IgD-negative memory B cell (primary cell): ENCODE measurements around the gene PIBF1. TPM values are rescaled to one million over a fixed set of nuclear protein-coding genes. Genes with fewer than 3 reads are reported as not detected.
"Not testable (repeated sequence)": the region's sequence is repeated elsewhere in the genome, so short reads cannot be mapped to it uniquely, and the experiment has no call there.

Experiments
- H3K27ac Mint-ChIP-seq, 3 donors: one replicate each; pipeline ENCODE4 v1.8.0; 2020 to 2022; ENCODE audit warnings: mild to moderate bottlenecking in 3 of 3, mixed read lengths in 3 of 3, moderate library complexity in 1 of 3
- H3K27me3 Mint-ChIP-seq: one replicate; pipeline ENCODE4 v1.8.0; 2021; ENCODE audit warnings: mixed read lengths
- H3K36me3 Mint-ChIP-seq: one replicate; pipeline ENCODE4 v1.8.0; 2020; ENCODE audit warnings: mild to moderate bottlenecking, mixed read lengths
- H3K4me1 Mint-ChIP-seq, 3 donors: one replicate each; pipeline ENCODE4 v1.8.0; 2020 to 2022; ENCODE audit warnings: mixed read lengths in 3 of 3, mild to moderate bottlenecking in 1 of 3
- H3K4me3 Mint-ChIP-seq, 4 donors: one replicate each; pipeline ENCODE4 v1.8.0; 2020 to 2022; ENCODE audit warnings: mild to moderate bottlenecking in 4 of 4, mixed read lengths in 4 of 4, moderate library complexity in 3 of 4
- H3K9me3 Mint-ChIP-seq, 3 donors: one replicate each; pipeline ENCODE4 v1.8.0; 2020 to 2021; ENCODE audit warnings: mixed read lengths in 3 of 3, mild to moderate bottlenecking in 1 of 3
- polyA plus RNA-seq: library from polyadenylated mRNA; unstranded; fragments of 300-500 nt; fragmentation: Illumina TruSeq; gene quantifications from one replicate; pipeline ENCODE4 v1.2.3, GENCODE V29; 2021

Gene PIBF1
- polyA plus RNA-seq, 1 donor from 2014 or later = 15.0 TPM

GRCh38 chr13:72798817-72799216, 16.9 kb downstream of the PIBF1 start:
- peaks cover 9% of the 10 kb centered on the region for H3K36me3 Mint-ChIP-seq
- H3K4me1 Mint-ChIP-seq = peaks cover 0 to 4% (median 3%) of the 10 kb centered on the region in 3 donors
- peaks cover 0 to 4% (median 0%) of the 10 kb centered on the region in 3 donors for H3K9me3 Mint-ChIP-seq
- H3K4me3 Mint-ChIP-seq = no peak overlapping the region
- H3K27ac Mint-ChIP-seq = no peak overlapping the region
- H3K27me3 Mint-ChIP-seq = no peaks in the 10 kb centered on the region

GRCh38 chr13:72804301-72804700, 22.4 kb downstream of the PIBF1 start:
- Mint-ChIP-seq H3K9me3 (peaks cover 0 to 3% (median 0%) of the 10 kb centered on the region in 3 donors), H3K4me3 (no peak overlapping the region), H3K4me1 (no peaks in the 10 kb centered on the region), H3K36me3 (peaks cover 9% of the 10 kb centered on the region), H3K27me3 (no peaks in the 10 kb centered on the region), H3K27ac (no peak overlapping the region)

GRCh38 chr13:72805676-72806346, 23.9 kb downstream of the PIBF1 start:
- H3K27ac Mint-ChIP-seq = peak overlapping the region in 1 of 3 donors; percentile 10
- H3K27me3 Mint-ChIP-seq = no peaks in the 10 kb centered on the region

GRCh38 chr13:72806514-72806913, 24.6 kb downstream of the PIBF1 start:
- H3K4me3 Mint-ChIP-seq, H3K27ac Mint-ChIP-seq, H3K4me1 Mint-ChIP-seq, H3K27me3 Mint-ChIP-seq, H3K9me3 Mint-ChIP-seq, H3K36me3 Mint-ChIP-seq: not testable (repeated sequence)

More at GRCh38 chr13:72805676-72806346, 23.9 kb downstream of the PIBF1 start:
- no peak overlapping the region for H3K4me3 Mint-ChIP-seq
- H3K36me3 Mint-ChIP-seq = peaks cover 8% of the 10 kb centered on the region
- H3K9me3 Mint-ChIP-seq = peaks cover 0 to 3% (median 0%) of the 10 kb centered on the region in 3 donors
- no peaks in the 10 kb centered on the region for H3K4me1 Mint-ChIP-seq

GRCh38 chr13:72808917-72809500, 27.1 kb downstream of the PIBF1 start:
- no peaks in the 10 kb centered on the region for H3K27me3 Mint-ChIP-seq
- H3K4me1 Mint-ChIP-seq = no peaks in the 10 kb centered on the region
- peaks cover 11% of the 10 kb centered on the region for H3K36me3 Mint-ChIP-seq
- H3K4me3 Mint-ChIP-seq = no peak overlapping the region
- peaks cover 0 to 3% (median 0%) of the 10 kb centered on the region in 3 donors for H3K9me3 Mint-ChIP-seq
- H3K27ac Mint-ChIP-seq = no peak overlapping the region

GRCh38 chr13:72820156-72820897, 38.4 kb downstream of the PIBF1 start:
- Mint-ChIP-seq H3K27me3 (no peaks in the 10 kb centered on the region), H3K9me3 (no peaks in the 10 kb centered on the region), H3K36me3 (peaks cover 9% of the 10 kb centered on the region), H3K4me3 (no peak overlapping the region), H3K4me1 (no peaks in the 10 kb centered on the region), H3K27ac (no peak overlapping the region)

- H3K27me3 Mint-ChIP-seq = no peaks in the 10 kb centered on the region
- no peaks in the 10 kb centered on the region for H3K4me1 Mint-ChIP-seq
- no peak overlapping the region for H3K27ac Mint-ChIP-seq
- no peak overlapping the region for H3K4me3 Mint-ChIP-seq
- H3K9me3 Mint-ChIP-seq = no peaks in the 10 kb centered on the region
- H3K36me3 Mint-ChIP-seq = peaks cover 8% of the 10 kb centered on the region
Observed at GRCh38 chr13:72820898-72821279, 39.0 kb downstream of the PIBF1 start.

GRCh38 chr13:72823081-72823480, 41.1 kb downstream of the PIBF1 start:
- Mint-ChIP-seq H3K27ac (no peak overlapping the region), H3K9me3 (no peaks in the 10 kb centered on the region), H3K36me3 (peaks cover 11% of the 10 kb centered on the region), H3K4me3 (no peak overlapping the region), H3K4me1 (peaks cover 0 to 2% (median 0%) of the 10 kb centered on the region in 3 donors), H3K27me3 (no peaks in the 10 kb centered on the region)

GRCh38 chr13:72823724-72824123, 41.8 kb downstream of the PIBF1 start:
- Mint-ChIP-seq H3K4me3 (no peak overlapping the region), H3K27ac (no peak overlapping the region), H3K27me3 (no peaks in the 10 kb centered on the region), H3K9me3 (no peaks in the 10 kb centered on the region), H3K36me3 (peaks cover 14% of the 10 kb centered on the region), H3K4me1 (peaks cover 0 to 2% (median 0%) of the 10 kb centered on the region in 3 donors)

GRCh38 chr13:72834601-72835000, 52.7 kb downstream of the PIBF1 start:
- Mint-ChIP-seq H3K4me1 (peaks cover 3 to 12% (median 11%) of the 10 kb centered on the region in 3 donors), H3K27me3 (no peaks in the 10 kb centered on the region), H3K4me3 (no peak overlapping the region), H3K27ac (no peak overlapping the region), H3K36me3 (peaks cover 15% of the 10 kb centered on the region), H3K9me3 (no peaks in the 10 kb centered on the region)

- Mint-ChIP-seq H3K27ac (no peak overlapping the region), H3K4me1 (no peaks in the 10 kb centered on the region), H3K4me3 (no peak overlapping the region), H3K27me3 (no peaks in the 10 kb centered on the region), H3K36me3 (peaks cover 4% of the 10 kb centered on the region), H3K9me3 (peaks cover 0 to 2% (median 0%) of the 10 kb centered on the region in 3 donors)
Observed at GRCh38 chr13:72839831-72840426, 58.0 kb downstream of the PIBF1 start.

GRCh38 chr13:72842991-72843390, 61.1 kb downstream of the PIBF1 start:
- Mint-ChIP-seq H3K4me3 (no peak overlapping the region), H3K4me1 (peaks cover 0 to 2% (median 0%) of the 10 kb centered on the region in 3 donors), H3K27ac (no peak overlapping the region), H3K9me3 (peaks cover 0 to 2% (median 0%) of the 10 kb centered on the region in 3 donors), H3K27me3 (no peaks in the 10 kb centered on the region), H3K36me3 (peaks cover 18% of the 10 kb centered on the region)

- not testable (repeated sequence) for H3K4me1 Mint-ChIP-seq, H3K27ac Mint-ChIP-seq
- H3K36me3 Mint-ChIP-seq = peaks cover 23% of the 10 kb centered on the region
Observed at GRCh38 chr13:72845148-72845547, 63.2 kb downstream of the PIBF1 start.

GRCh38 chr13:72849571-72849970, 67.6 kb downstream of the PIBF1 start:
- no peaks in the 10 kb centered on the region for H3K9me3 Mint-ChIP-seq
- no peak overlapping the region for H3K27ac Mint-ChIP-seq
- no peak overlapping the region for H3K4me3 Mint-ChIP-seq
- peaks cover 0 to 2% (median 0%) of the 10 kb centered on the region in 3 donors for H3K4me1 Mint-ChIP-seq
- no peaks in the 10 kb centered on the region for H3K27me3 Mint-ChIP-seq
- peaks cover 24% of the 10 kb centered on the region for H3K36me3 Mint-ChIP-seq

More at GRCh38 chr13:72845148-72845547, 63.2 kb downstream of the PIBF1 start:
- not testable (repeated sequence) for H3K4me3 Mint-ChIP-seq, H3K9me3 Mint-ChIP-seq, H3K27me3 Mint-ChIP-seq
